Fibroblast of upper back skin (primary cell): ENCODE measurements around the gene PRAMEF10.
"Not testable (repeated sequence)": the region's sequence is repeated elsewhere in the genome, so short reads cannot be mapped to it uniquely, and the experiment has no call there.

Experiments used
- DNase-seq: peaks from one replicate; pipeline ENCODE4 v3.0.0-alpha.2; 2013

The PRAMEF10 gene

GRCh38 chr1:12898170-12898569, at the start of gene PRAMEF10:
Gene PRAMEF10 (minus strand): TSS chr1:12898270. CDS start chr1:12895847, 2,423 bp downstream.
- not testable (repeated sequence) for DNase-seq

- not testable (repeated sequence) for DNase-seq
These were observed 49.4 kb upstream of the PRAMEF10 start, which contains the start of gene PRAMEF6 for GRCh38 chr1:12947480-12947879. Gene PRAMEF6 (minus strand): TSS chr1:12947580. CDS start chr1:12942518, 5,062 bp downstream.

GRCh38 chr1:12924368-12924767, 26.3 kb upstream of the PRAMEF10 start:
- not testable (repeated sequence) for DNase-seq

GRCh38 chr1:12921749-12922148, 23.7 kb upstream of the PRAMEF10 start:
- DNase-seq: not testable (repeated sequence)

- not testable (repeated sequence) for DNase-seq
These were observed 18.2 kb upstream of the PRAMEF10 start, which contains the start of gene PRAMEF7 for GRCh38 chr1:12916310-12916709. Gene PRAMEF7 (plus strand): TSS chr1:12916610. CDS start chr1:12917693, 1,083 bp downstream.

GRCh38 chr1:12903793-12904572, 5.9 kb upstream of the PRAMEF10 start:
- DNase-seq: not testable (repeated sequence)

GRCh38 chr1:12899186-12899585, 1.1 kb upstream of the PRAMEF10 start:
- DNase-seq: not testable (repeated sequence)

- DNase-seq: not testable (repeated sequence)
These were observed 12.0 kb downstream of the PRAMEF10 start, which contains the start of gene PRAMEF4 for GRCh38 chr1:12886101-12886500. Gene PRAMEF4 (minus strand): TSS chr1:12886201. CDS start chr1:12883394, 2,807 bp downstream.

- DNase-seq: not testable (repeated sequence)
These were observed 19.6 kb downstream of the PRAMEF10 start for GRCh38 chr1:12878453-12878852.

GRCh38 chr1:12863131-12863880, 34.8 kb downstream of the PRAMEF10 start:
- not testable (repeated sequence) for DNase-seq

GRCh38 chr1:12856786-12857185, 41.3 kb downstream of the PRAMEF10 start, which contains the start of gene PRAMEF2:
Gene PRAMEF2 (plus strand): TSS chr1:12857086. CDS start chr1:12859010, 1,924 bp downstream.
- not testable (repeated sequence) for DNase-seq

GRCh38 chr1:12851779-12852178, 46.3 kb downstream of the PRAMEF10 start:
- no peak for DNase-seq

- DNase-seq: not testable (repeated sequence)
These were observed 49.5 kb downstream of the PRAMEF10 start, which contains the start of gene HNRNPCL1 for GRCh38 chr1:12848620-12849019. Gene HNRNPCL1 (minus strand): TSS chr1:12848720. CDS start chr1:12848289, 431 bp downstream.
